Stimulated activated naive CD8-positive, alpha-beta T cell treated with anti-CD3 and anti-CD28 coated beads, Interleukin-15, amount 100 ng/mL, for 72 hours (primary cell): ENCODE measurements around the gene OBSCN.

ENCODE experiments used
- ATAC-seq: fragments of 150-1000 bp; cut with Tn5 transposase; 2 replicates; pipeline ENCODE4 v1.10.0; 2021; ENCODE audit warnings: mild to moderate bottlenecking, moderate library complexity
- DNase-seq, 2 donors: peaks; one replicate each; pipeline ENCODE4 v3.0.0; 2021 to 2022
- H3K27ac Mint-ChIP-seq, 2 donors: one replicate each; pipeline ENCODE4 v1.8.0; 2022; ENCODE audit warnings: mild to moderate bottlenecking in 2 of 2, mixed read lengths in 2 of 2, moderate library complexity in 2 of 2
- H3K27me3 Mint-ChIP-seq: one replicate; pipeline ENCODE4 v1.8.0; 2022; ENCODE audit warnings: mixed read lengths
- H3K4me1 Mint-ChIP-seq: one replicate; pipeline ENCODE4 v1.8.0; 2022; ENCODE audit warnings: mild to moderate bottlenecking, mixed read lengths
- H3K4me3 Mint-ChIP-seq, 2 donors: one replicate each; pipeline ENCODE4 v1.8.0; 2022; ENCODE audit warnings: mild to moderate bottlenecking in 2 of 2, mixed read lengths in 2 of 2, moderate library complexity in 1 of 2
- H3K9me3 Mint-ChIP-seq, 2 donors: one replicate each; pipeline ENCODE4 v1.8.0; 2022; ENCODE audit warnings: mixed read lengths in 2 of 2

The OBSCN gene

GRCh38 chr1:228376262-228376628 is 168.4 kb downstream of the OBSCN start:
- Mint-ChIP-seq H3K27ac (no peak overlapping the region), H3K27me3 (peaks cover 28% of the 10 kb centered on the region), H3K9me3 (no peaks in the 10 kb centered on the region), H3K4me1 (peaks cover 10% of the 10 kb centered on the region), H3K4me3 (peak overlapping the region in 1 of 2 donors; percentile 3)
- ATAC-seq (no peak), DNase-seq (no peak)

GRCh38 chr1:228376651-228377631 is 169.1 kb downstream of the OBSCN start:
- DNase-seq (no peak), ATAC-seq (no peak)
- Mint-ChIP-seq H3K4me1 (peaks cover 10% of the 10 kb centered on the region), H3K9me3 (no peaks in the 10 kb centered on the region), H3K4me3 (no peak overlapping the region), H3K27ac (no peak overlapping the region), H3K27me3 (peaks cover 30% of the 10 kb centered on the region)

- Mint-ChIP-seq H3K9me3 (no peaks in the 10 kb centered on the region), H3K27me3 (peaks cover 31% of the 10 kb centered on the region), H3K4me1 (peaks cover 10% of the 10 kb centered on the region), H3K4me3 (peak overlapping the region; percentile 29 to 64), H3K27ac (no peak overlapping the region)
- DNase-seq (no peak), ATAC-seq (no peak)
Measured at GRCh38 chr1:228377664-228378089, 169.8 kb downstream of the OBSCN start.

GRCh38 chr1:228378090-228378872 is 170.4 kb downstream of the OBSCN start:
- peak; percentile 77 to 82 for DNase-seq
- Mint-ChIP-seq H3K4me1 (peaks cover 10% of the 10 kb centered on the region), H3K27ac (no peak overlapping the region), H3K9me3 (no peaks in the 10 kb centered on the region), H3K27me3 (peaks cover 37% of the 10 kb centered on the region), H3K4me3 (peak overlapping the region; percentile 89 to 94)
- ATAC-seq: peak; percentile 79

GRCh38 chr1:228378873-228379460 is 171.1 kb downstream of the OBSCN start:
- peaks cover 39% of the 10 kb centered on the region for H3K27me3 Mint-ChIP-seq
- ATAC-seq (no peak), DNase-seq (no peak)
- H3K4me3 Mint-ChIP-seq: peak overlapping the region; percentile 89 to 94
- no peaks in the 10 kb centered on the region for H3K9me3 Mint-ChIP-seq
- peaks cover 10% of the 10 kb centered on the region for H3K4me1 Mint-ChIP-seq
- H3K27ac Mint-ChIP-seq: no peak overlapping the region

GRCh38 chr1:228379666-228380065 is 171.8 kb downstream of the OBSCN start:
- H3K4me1 Mint-ChIP-seq: peaks cover 10% of the 10 kb centered on the region
- DNase-seq (no peak), ATAC-seq (no peak)
- H3K27ac Mint-ChIP-seq: no peak overlapping the region
- peaks cover 39% of the 10 kb centered on the region for H3K27me3 Mint-ChIP-seq
- no peaks in the 10 kb centered on the region for H3K9me3 Mint-ChIP-seq
- peak overlapping the region; percentile 14 to 53 for H3K4me3 Mint-ChIP-seq

GRCh38 chr1:228381356-228381755 is 173.5 kb downstream of the OBSCN start:
- H3K4me3 Mint-ChIP-seq: no peak overlapping the region
- H3K27me3 Mint-ChIP-seq: peaks cover 39% of the 10 kb centered on the region
- no peak for ATAC-seq
- no peak for DNase-seq
- H3K27ac Mint-ChIP-seq: no peak overlapping the region
- H3K4me1 Mint-ChIP-seq: peaks cover 10% of the 10 kb centered on the region
- H3K9me3 Mint-ChIP-seq: no peaks in the 10 kb centered on the region

- DNase-seq: no peak
- Mint-ChIP-seq H3K27ac (no peak overlapping the region), H3K4me1 (peaks cover 6% of the 10 kb centered on the region), H3K27me3 (peaks cover 36% of the 10 kb centered on the region), H3K9me3 (no peaks in the 10 kb centered on the region), H3K4me3 (no peak overlapping the region)
- no peak for ATAC-seq
Measured at GRCh38 chr1:228383773-228384172, 175.9 kb downstream of the OBSCN start.

GRCh38 chr1:228385232-228385631 is 177.4 kb downstream of the OBSCN start:
- DNase-seq (no peak), ATAC-seq (no peak)
- peaks cover 21% of the 10 kb centered on the region for H3K27me3 Mint-ChIP-seq
- no peak overlapping the region for H3K4me3 Mint-ChIP-seq
- H3K9me3 Mint-ChIP-seq: no peaks in the 10 kb centered on the region
- H3K27ac Mint-ChIP-seq: peak overlapping the region in 1 of 2 donors; percentile 66
- no peaks in the 10 kb centered on the region for H3K4me1 Mint-ChIP-seq

GRCh38 chr1:228387321-228387720 is 179.5 kb downstream of the OBSCN start:
- H3K4me3 Mint-ChIP-seq: no peak overlapping the region
- H3K9me3 Mint-ChIP-seq: no peaks in the 10 kb centered on the region
- peaks cover 9% of the 10 kb centered on the region for H3K27me3 Mint-ChIP-seq
- DNase-seq: no peak
- H3K27ac Mint-ChIP-seq: no peak overlapping the region
- ATAC-seq: no peak
- no peaks in the 10 kb centered on the region for H3K4me1 Mint-ChIP-seq

- no peak overlapping the region for H3K4me3 Mint-ChIP-seq
- no peaks in the 10 kb centered on the region for H3K4me1 Mint-ChIP-seq
- DNase-seq (no peak), ATAC-seq (no peak)
- no peaks in the 10 kb centered on the region for H3K9me3 Mint-ChIP-seq
- no peak overlapping the region for H3K27ac Mint-ChIP-seq
- H3K27me3 Mint-ChIP-seq: no peaks in the 10 kb centered on the region
Measured at GRCh38 chr1:228390649-228391048, 182.8 kb downstream of the OBSCN start.

GRCh38 chr1:228391411-228392020 is 183.7 kb downstream of the OBSCN start:
- Mint-ChIP-seq H3K27me3 (no peaks in the 10 kb centered on the region), H3K9me3 (no peaks in the 10 kb centered on the region), H3K4me1 (no peaks in the 10 kb centered on the region), H3K4me3 (no peak overlapping the region), H3K27ac (peak overlapping the region in 1 of 2 donors; percentile 87)
- no peak for DNase-seq
- peak; percentile 56 for ATAC-seq

- DNase-seq (no peak), ATAC-seq (peak; percentile 18)
- Mint-ChIP-seq H3K4me1 (no peaks in the 10 kb centered on the region), H3K27me3 (no peaks in the 10 kb centered on the region), H3K9me3 (no peaks in the 10 kb centered on the region), H3K4me3 (no peak overlapping the region), H3K27ac (no peak overlapping the region)
Measured at GRCh38 chr1:228392111-228392936, 184.5 kb downstream of the OBSCN start.

- no peak for DNase-seq
- no peak overlapping the region for H3K27ac Mint-ChIP-seq
Measured at GRCh38 chr1:228393268-228393701, 185.4 kb downstream of the OBSCN start.

More at GRCh38 chr1:228393268-228393701, 185.4 kb downstream of the OBSCN start:
- ATAC-seq: peak; percentile 38
- Mint-ChIP-seq H3K4me3 (no peak overlapping the region), H3K9me3 (no peaks in the 10 kb centered on the region), H3K4me1 (no peaks in the 10 kb centered on the region), H3K27me3 (no peaks in the 10 kb centered on the region)
